Type B pancreatic cell (in vitro differentiated cells): ENCODE data around the gene MARCHF3. TPM values are rescaled to one million over a fixed set of nuclear protein-coding genes. Genes with fewer than 3 reads are reported as not detected.

ENCODE experiments used
- DNase-seq: peaks from one replicate; pipeline ENCODE4 v3.0.0; 2021; ENCODE audit warnings: mixed read lengths; ENCODE audit not compliant: unreplicated experiment; ENCODE audit errors: extremely low spot score
- H3K27ac Mint-ChIP-seq: 2 replicates; pipeline ENCODE4 v1.8.0; 2021; ENCODE audit warnings: mild to moderate bottlenecking, mixed read lengths
- H3K27me3 Mint-ChIP-seq: 2 replicates; pipeline ENCODE4 v1.8.0; 2021; ENCODE audit warnings: mixed read lengths
- H3K36me3 Mint-ChIP-seq: 2 replicates; pipeline ENCODE4 v1.8.0; 2021; ENCODE audit warnings: mixed read lengths
- H3K4me1 Mint-ChIP-seq: one replicate; pipeline ENCODE4 v1.8.0; 2021; ENCODE audit warnings: mixed read lengths; ENCODE audit not compliant: unreplicated experiment
- H3K4me3 Mint-ChIP-seq: 2 replicates; pipeline ENCODE4 v1.8.0; 2021; ENCODE audit warnings: mild to moderate bottlenecking, mixed read lengths
- H3K9me3 Mint-ChIP-seq: 2 replicates; pipeline ENCODE4 v1.8.0; 2021; ENCODE audit warnings: mixed read lengths
- total RNA-seq: library from RNA; stranded (reverse); gene quantifications from 2 replicates; pipeline ENCODE4 v1.2.1, GENCODE V29; 2021; ENCODE audit warnings: low replicate concordance
- TF ChIP-seq, protein P1 (sequence below): fragments of 200-600 bp; sonication (generic); conservative IDR thresholded peaks from 2 replicates; pipeline ENCODE4 v1.5.0; 2021; ENCODE audit warnings: antibody characterized with exemption, mild to moderate bottlenecking

MARCHF3 gene
- total RNA-seq, 1 donor from 2014 or later, result 5.9 TPM

DNA sequence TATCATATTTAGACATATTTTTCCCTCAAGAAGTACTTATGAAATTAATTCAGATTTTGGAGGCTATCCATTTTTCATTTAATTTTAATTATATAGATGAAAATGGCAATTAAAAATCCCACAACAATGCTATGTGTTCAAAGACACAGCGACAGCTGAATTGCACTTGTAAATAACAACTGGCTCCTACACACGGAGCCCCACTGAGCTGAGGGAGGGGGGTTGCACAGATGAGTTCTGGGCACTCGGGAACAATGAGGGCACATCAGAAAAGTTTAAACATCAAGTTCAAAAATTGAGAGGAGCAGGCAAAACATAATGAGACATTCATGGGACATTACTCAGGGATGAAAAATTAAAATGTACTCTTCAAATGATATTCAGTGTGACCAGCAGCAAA, 104.9 kb downstream of the MARCHF3 start:
- peaks cover 8% of the 10 kb centered on the region for H3K4me1 Mint-ChIP-seq
- no peak for DNase-seq
- H3K9me3 Mint-ChIP-seq, result no peaks in the 10 kb centered on the region
- TF ChIP-seq, protein P1, sequence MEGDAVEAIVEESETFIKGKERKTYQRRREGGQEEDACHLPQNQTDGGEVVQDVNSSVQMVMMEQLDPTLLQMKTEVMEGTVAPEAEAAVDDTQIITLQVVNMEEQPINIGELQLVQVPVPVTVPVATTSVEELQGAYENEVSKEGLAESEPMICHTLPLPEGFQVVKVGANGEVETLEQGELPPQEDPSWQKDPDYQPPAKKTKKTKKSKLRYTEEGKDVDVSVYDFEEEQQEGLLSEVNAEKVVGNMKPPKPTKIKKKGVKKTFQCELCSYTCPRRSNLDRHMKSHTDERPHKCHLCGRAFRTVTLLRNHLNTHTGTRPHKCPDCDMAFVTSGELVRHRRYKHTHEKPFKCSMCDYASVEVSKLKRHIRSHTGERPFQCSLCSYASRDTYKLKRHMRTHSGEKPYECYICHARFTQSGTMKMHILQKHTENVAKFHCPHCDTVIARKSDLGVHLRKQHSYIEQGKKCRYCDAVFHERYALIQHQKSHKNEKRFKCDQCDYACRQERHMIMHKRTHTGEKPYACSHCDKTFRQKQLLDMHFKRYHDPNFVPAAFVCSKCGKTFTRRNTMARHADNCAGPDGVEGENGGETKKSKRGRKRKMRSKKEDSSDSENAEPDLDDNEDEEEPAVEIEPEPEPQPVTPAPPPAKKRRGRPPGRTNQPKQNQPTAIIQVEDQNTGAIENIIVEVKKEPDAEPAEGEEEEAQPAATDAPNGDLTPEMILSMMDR, result no peak
- no peaks in the 10 kb centered on the region for H3K36me3 Mint-ChIP-seq
- no peak overlapping the region for H3K4me3 Mint-ChIP-seq
- H3K27me3 Mint-ChIP-seq, result no peaks in the 10 kb centered on the region
- H3K27ac Mint-ChIP-seq, result no peak overlapping the region

DNA sequence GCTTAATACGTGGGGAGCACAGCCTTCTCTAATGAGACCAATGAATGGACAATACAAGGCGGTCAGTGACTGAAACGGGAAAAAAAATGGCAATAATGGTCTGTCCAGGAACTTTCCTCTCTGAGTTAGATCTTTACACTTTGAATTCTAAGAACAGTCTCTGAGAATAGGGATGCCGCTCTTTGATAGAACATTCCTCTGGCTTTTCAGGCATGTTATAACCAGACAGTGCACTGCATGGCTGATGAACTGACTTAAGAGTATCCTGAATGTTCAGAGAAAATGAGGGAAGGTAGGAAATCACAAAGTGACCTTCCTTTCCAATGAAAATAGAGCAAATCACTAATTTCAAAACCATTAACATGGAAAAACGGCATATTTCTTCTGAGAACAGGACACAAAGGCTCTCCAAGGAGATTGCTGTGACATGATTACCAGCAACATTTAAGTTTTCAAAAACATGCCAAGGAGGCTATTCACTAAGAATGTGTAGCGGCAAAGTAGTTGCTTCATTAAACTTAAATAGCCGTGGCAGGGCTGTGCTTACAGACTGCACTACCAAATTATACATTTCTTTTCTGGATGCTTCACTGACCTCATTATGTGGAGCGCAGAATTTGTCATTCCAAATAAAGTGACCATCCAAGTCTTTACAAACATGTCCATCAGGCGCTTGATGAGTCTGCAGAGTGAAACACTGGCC, 105.9 kb downstream of the MARCHF3 start:
- Mint-ChIP-seq H3K9me3 (no peaks in the 10 kb centered on the region), H3K27me3 (no peaks in the 10 kb centered on the region), H3K36me3 (no peaks in the 10 kb centered on the region), H3K27ac (no peak overlapping the region), H3K4me3 (no peak overlapping the region), H3K4me1 (peaks cover 8% of the 10 kb centered on the region)
- DNase-seq, result no peak
- TF ChIP-seq, protein P1, result no peak

DNA sequence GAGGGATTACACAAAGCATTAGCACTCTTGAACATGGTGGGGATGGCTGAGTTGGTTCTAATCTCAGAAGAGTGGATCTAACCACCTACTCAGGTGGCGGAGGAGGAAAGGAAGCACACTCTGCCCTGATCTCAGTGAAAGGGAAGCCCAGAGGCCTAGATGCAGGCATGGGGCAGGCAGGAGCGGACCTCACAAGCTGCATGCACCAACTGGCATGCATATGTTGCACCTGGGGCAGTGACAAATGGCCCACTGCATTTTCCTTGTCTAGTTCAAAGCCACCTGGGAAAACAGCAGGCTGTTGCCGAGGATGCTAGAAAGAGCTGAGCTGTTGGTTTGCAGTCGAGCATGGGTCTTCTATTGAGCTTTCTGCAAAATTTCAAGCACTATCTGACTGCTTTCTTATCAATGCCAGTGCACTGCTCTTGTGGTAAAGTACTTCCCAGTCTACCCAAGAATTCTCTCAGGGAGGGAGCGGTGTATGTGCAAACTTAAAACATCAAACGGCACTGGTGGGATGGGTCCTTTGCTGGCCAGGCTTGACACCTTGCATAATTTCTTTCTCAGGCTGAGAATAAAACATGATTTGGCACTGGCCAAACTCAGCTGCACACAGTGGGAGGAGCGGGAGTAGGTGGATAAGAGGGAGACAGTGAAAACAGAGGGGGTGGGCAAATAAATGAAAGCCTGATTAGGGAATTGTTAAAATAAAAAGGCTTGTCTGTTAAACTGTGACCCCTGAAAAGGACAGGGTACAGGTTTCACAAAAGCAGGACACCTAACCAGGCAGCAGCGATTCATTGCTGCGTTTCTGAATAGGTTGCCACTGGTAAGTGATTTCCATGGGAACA, 108.9 kb downstream of the MARCHF3 start:
- Mint-ChIP-seq H3K4me3 (no peak overlapping the region), H3K9me3 (no peaks in the 10 kb centered on the region), H3K27me3 (peaks cover 4% of the 10 kb centered on the region), H3K4me1 (peaks cover 29% of the 10 kb centered on the region), H3K27ac (no peak overlapping the region), H3K36me3 (no peaks in the 10 kb centered on the region)
- DNase-seq, result no peak
- TF ChIP-seq, protein P1, result no peak

DNA sequence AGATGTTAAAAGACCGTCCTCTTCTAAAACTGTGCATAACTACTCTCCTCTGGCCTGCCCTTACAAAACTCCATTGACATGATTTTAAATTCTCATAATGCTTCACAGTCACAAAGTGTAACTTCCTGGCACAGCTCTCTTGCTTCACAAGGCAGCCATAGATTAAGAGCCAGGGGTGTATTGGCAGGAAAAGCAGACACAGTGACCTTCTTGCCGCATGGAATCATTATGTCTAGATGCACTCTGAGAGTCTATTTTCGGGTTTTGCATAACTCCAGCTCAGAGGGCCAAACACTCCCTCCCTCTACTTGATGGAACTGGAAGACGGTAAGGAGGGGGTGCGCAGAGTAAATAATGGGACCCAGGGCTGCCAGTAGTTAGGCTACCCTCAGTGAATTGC, 110.1 kb downstream of the MARCHF3 start:
- TF ChIP-seq, protein P1, result no peak
- no peak overlapping the region for H3K4me3 Mint-ChIP-seq
- no peak overlapping the region for H3K27ac Mint-ChIP-seq
- no peaks in the 10 kb centered on the region for H3K36me3 Mint-ChIP-seq
- no peaks in the 10 kb centered on the region for H3K9me3 Mint-ChIP-seq
- DNase-seq, result no peak
- H3K4me1 Mint-ChIP-seq, result peaks cover 29% of the 10 kb centered on the region
- H3K27me3 Mint-ChIP-seq, result peaks cover 4% of the 10 kb centered on the region

DNA sequence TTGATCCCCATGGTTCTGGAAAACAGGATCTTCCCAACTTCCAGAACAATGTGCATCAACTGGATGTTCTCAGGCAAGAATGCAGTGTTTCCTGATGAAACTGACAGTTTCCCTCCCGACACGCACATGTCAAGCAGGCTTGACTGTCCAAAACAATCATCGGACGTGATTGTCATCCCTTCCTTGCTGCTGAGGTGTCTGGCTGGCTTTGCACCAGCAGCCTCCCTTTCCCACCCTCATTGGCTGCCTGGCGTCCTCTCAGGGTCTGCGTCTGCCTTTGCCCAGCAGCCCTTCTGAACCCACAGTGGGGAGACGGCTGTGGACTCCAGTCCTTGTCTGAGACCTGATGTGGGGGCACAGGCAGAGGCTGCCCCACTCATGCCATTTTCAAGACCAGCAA, 110.8 kb downstream of the MARCHF3 start:
- H3K9me3 Mint-ChIP-seq, result no peaks in the 10 kb centered on the region
- TF ChIP-seq, protein P1, result no peak
- DNase-seq, result no peak
- H3K27ac Mint-ChIP-seq, result no peak overlapping the region
- no peaks in the 10 kb centered on the region for H3K36me3 Mint-ChIP-seq
- no peak overlapping the region for H3K4me3 Mint-ChIP-seq
- H3K27me3 Mint-ChIP-seq, result peaks cover 4% of the 10 kb centered on the region
- H3K4me1 Mint-ChIP-seq, result peaks cover 29% of the 10 kb centered on the region
